HepG2 (cell line): ENCODE measurements around the gene ALDH3A1. TPM values are rescaled to one million over a fixed set of nuclear protein-coding genes. Genes with fewer than 3 reads are reported as not detected.

ENCODE experiments used
- ARID5B ChIP-seq: IDR thresholded peaks from 2 replicates; pipeline ENCODE4 v1.4.0; 2020; ENCODE audit warnings: mild to moderate bottlenecking, missing genetic modification reagents
- GATA4 ChIP-seq: sonication (generic); IDR thresholded peaks from 2 replicates; pipeline ENCODE4 v1.6.1; 2016; ENCODE audit warnings: antibody characterized with exemption, low read depth, borderline replicate concordance
- HMGXB4 ChIP-seq, 2 experiments: sonication (generic) in 1 of 2; formaldehyde crosslinking in 1 of 2; IDR thresholded peaks; 2 replicates each; pipeline versions ENCODE4 v1.4.0 to v1.6.1; 2018 to 2020; ENCODE audit warnings: missing genetic modification reagents in 2 of 2, borderline replicate concordance in 1 of 2, low read depth in 1 of 2, mild to moderate bottlenecking in 1 of 2, missing biosample characterization in 1 of 2
- HNF1A ChIP-seq, 2 experiments: sonication (generic) in 1 of 2; formaldehyde crosslinking in 1 of 2; IDR thresholded peaks; 2 replicates each; pipeline versions ENCODE4 v1.4.0 to v1.6.1; 2016 to 2020; ENCODE audit warnings: borderline replicate concordance in 1 of 2, low read depth in 1 of 2, mild to moderate bottlenecking in 1 of 2, missing genetic modification reagents in 1 of 2
- ISX ChIP-seq: sonication (generic); formaldehyde crosslinking; conservative IDR thresholded peaks from 2 replicates; pipeline ENCODE4 v1.5.0; 2020; ENCODE audit warnings: missing genetic modification reagents
- JUNB ChIP-seq: sonication (generic); formaldehyde crosslinking; IDR thresholded peaks from 2 replicates; pipeline ENCODE4 v1.8.0; 2022; ENCODE audit warnings: missing genetic modification reagents, mild to moderate bottlenecking, borderline replicate concordance
- PAXIP1 ChIP-seq: sonication (generic); formaldehyde crosslinking; conservative IDR thresholded peaks from 2 replicates; pipeline ENCODE4 v1.4.0; 2020; ENCODE audit warnings: mild to moderate bottlenecking, missing genetic modification reagents, moderate library complexity
- PCBP2 ChIP-seq: fragments of 200-400 bp; formaldehyde crosslinking; optimal IDR thresholded peaks from 2 replicates; pipeline ENCODE3; 2018; ENCODE audit warnings: low read length, low read depth; ENCODE audit not compliant: poor library complexity, severe bottlenecking
- XRCC5 ChIP-seq: fragments of 200-400 bp; formaldehyde crosslinking; optimal IDR thresholded peaks from 2 replicates; pipeline ENCODE3; 2017; ENCODE audit warnings: mild to moderate bottlenecking, low read length
- ZKSCAN5 ChIP-seq: sonication (generic); formaldehyde crosslinking; IDR thresholded peaks from 2 replicates; pipeline ENCODE4 v1.5.1; 2020; ENCODE audit warnings: mild to moderate bottlenecking, missing genetic modification reagents
- ZKSCAN8 ChIP-seq: IDR thresholded peaks from 2 replicates; pipeline ENCODE4 v1.6.1; 2016; ENCODE audit warnings: borderline replicate concordance, missing genetic modification reagents, missing compliant biosample characterization
- polyA plus RNA-seq, 8 experiments: library from polyadenylated mRNA; depleted of rRNA in 3 of 8; stranded (reverse) in 7 of 8; unstranded in 1 of 8; fragments of >200 nt; fragmentation: Illumina TruSeq in 4 of 8; extraction: Trizol in 4 of 8; gene quantifications; 2 replicates each; pipeline versions ENCODE4 v1.2.1 to v1.2.3, GENCODE V29; 2011 to 2016; ENCODE audit warnings: low read depth in 4 of 8, missing spikeins in 1 of 8, mixed read lengths in 1 of 8; ENCODE audit not compliant: insufficient read depth in 1 of 8
- total RNA-seq, 5 experiments: library from RNA; depleted of rRNA; stranded (reverse); fragments of >200 nt; fragmentation: Illumina TruSeq; extraction: Trizol; gene quantifications; 2 replicates each; pipeline ENCODE4 v1.2.3, GENCODE V29; 2016; ENCODE audit warnings: low read depth in 1 of 5

Gene ALDH3A1
- total and polyA plus RNA-seq, 2 of the 13 experiments (the other 11 are each of a cell fraction or from before 2014, with no cell fraction given), result 0.07 to 0.62 TPM

- TF ChIP-seq HNF1A (IDR thresholded peaks at IDR 0.05; ENCODE audit: low read depth), result 0 out of 2 replicates have a peak, but pooled peaks have one; percentile 29
- peak; percentile 34; the same call in 1 of the 2 replicates for TF ChIP-seq HNF1A (CRISPR knock-in tag; IDR thresholded peaks at IDR 0.05; ENCODE audit: borderline replicate concordance)
- peak; percentile 89 for TF ChIP-seq ARID5B (CRISPR knock-in tag)
- peak; percentile 96 for TF ChIP-seq ZKSCAN5
- peak; percentile 21; the same call in 1 of the 2 replicates for TF ChIP-seq ZKSCAN8 (CRISPR knock-in tag)
- TF ChIP-seq PAXIP1 (CRISPR knock-in tag), result peak; percentile 92
- TF ChIP-seq JUNB, result no peak
- no peak for TF ChIP-seq PCBP2
- TF ChIP-seq HMGXB4 (CRISPR knock-in tag; IDR thresholded peaks at IDR 0.05; ENCODE audit: borderline replicate concordance in 1 of 2, low read depth in 1 of 2), result no peak
- TF ChIP-seq GATA4, result no peak
- TF ChIP-seq XRCC5, result peak; percentile 14
- no peak for TF ChIP-seq ISX (CRISPR knock-in tag)
These were observed 14.1 kb downstream of the ALDH3A1 start (continued) for GRCh38 chr17:19733953-19734526.
